ENCODE measurements around the gene ALX4.

The ALX4 gene

DNA sequence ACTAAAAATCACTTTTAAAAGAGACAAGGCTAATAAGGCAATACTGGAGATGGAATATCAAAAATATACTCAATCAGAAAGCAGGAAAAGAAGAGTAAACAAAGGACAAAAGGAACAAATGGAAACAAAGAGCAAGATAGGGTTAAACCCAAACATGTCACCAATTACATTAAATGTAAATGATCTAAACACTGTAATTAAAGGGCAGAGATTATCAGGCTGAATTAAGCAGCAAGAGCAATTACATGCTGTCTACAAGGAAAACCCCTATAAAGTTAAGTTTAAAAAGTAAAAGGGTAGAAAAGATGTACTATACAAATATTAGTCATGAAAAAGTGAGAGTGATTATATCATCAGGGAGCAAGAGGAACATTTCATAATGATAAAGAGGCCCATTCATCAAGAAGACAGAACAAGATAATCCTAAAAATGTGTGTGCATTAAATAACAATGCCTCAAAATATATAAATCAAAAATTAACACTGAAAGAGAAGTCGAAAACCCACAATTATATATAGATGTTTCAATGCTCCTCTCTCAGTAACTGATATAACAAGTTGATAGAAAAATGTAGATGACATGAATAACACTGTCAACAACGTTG lies 56.8 kb downstream of the ALX4 start:
- DNase-seq (ENCODE audit: insufficient read length, low spot score) (no peak), FAIRE-seq (no peak)

DNA sequence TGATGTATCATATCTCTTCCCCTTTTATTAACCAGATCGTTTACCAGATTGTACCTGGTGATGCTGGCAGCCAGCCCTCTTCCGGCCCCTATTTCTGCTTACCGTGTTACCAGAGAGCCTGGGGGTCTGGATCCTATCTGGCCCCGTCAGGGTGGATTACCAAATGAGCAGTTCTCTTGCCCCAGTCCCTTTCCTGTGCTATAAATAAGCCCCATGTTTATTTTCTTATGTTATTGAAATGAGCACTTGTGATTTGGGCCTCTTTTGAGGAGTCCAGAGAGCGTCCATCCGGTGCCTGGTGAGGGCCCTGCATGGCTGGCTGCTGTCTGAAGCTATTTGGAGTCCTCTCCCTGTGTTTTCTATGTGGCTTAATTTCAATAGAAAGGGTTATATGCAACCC lies 59.5 kb downstream of the ALX4 start:
- DNase-seq (ENCODE audit: insufficient read length, low spot score) (no peak), FAIRE-seq (no peak)

DNA sequence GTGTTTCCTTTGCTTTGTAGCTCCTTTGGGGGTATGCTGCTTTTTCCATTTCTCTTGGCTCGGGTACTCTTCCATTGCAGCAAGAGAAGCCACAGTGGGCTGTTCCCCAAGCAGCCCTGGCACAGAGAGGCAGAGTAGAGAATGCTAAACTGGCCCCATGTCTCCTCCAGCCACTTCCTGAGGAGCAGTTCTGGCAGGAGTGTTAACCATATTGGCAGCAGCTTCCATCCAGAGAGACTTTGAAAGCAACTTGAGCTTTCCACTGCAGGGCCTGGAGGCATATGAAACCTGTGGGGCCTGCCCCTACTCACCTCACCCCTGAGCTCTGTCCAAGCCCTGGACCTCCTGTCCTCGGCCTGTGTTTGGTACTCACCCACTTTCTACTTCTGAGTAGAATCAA lies 61.8 kb downstream of the ALX4 start:
- no peak for FAIRE-seq

DNA sequence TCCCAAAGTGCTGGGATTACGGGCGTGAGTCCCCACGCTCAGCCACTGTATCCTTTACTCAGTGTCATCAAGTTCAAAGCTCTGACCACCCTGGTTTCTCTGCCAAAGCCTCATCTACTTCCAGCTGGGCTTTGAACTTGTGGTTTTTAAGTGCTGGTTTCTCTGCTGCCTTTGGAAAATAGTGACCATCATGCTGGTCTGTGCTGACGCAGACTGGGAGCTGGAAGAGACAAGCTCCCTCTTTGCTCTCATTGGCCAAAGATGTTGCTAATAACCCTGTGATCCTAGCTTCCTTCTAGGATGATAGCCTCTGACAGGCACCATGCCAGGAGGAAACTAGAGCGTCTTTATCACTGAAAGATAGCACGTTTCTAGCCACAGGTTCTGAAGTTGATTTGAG lies 62.4 kb downstream of the ALX4 start:
- FAIRE-seq (no peak), DNase-seq (ENCODE audit: insufficient read length, low spot score) (no peak)

More for the DNA sequence above, 61.8 kb downstream of the ALX4 start:
- DNase-seq (ENCODE audit: insufficient read length, low spot score): no peak

DNA sequence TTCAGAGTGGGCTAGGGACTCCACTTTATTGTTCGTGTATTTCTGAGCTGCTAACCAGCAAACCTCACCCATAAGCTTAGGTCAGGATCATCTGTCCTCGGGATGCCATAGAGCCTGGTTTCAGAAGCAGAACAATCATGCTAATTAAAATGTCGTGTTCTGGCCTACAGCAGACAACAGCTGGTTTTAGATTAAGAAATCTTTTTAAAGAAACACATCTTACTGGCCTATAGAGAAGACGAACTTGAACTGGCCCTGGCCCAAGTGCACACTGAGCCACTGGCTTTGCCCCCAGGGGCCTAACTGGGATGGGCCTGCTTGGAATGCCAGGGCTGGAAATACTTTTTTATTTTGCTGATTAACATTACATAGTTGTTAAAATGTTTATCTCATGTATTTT lies 63.2 kb downstream of the ALX4 start:
- FAIRE-seq (no peak), DNase-seq (ENCODE audit: insufficient read length, low spot score) (no peak)

DNA sequence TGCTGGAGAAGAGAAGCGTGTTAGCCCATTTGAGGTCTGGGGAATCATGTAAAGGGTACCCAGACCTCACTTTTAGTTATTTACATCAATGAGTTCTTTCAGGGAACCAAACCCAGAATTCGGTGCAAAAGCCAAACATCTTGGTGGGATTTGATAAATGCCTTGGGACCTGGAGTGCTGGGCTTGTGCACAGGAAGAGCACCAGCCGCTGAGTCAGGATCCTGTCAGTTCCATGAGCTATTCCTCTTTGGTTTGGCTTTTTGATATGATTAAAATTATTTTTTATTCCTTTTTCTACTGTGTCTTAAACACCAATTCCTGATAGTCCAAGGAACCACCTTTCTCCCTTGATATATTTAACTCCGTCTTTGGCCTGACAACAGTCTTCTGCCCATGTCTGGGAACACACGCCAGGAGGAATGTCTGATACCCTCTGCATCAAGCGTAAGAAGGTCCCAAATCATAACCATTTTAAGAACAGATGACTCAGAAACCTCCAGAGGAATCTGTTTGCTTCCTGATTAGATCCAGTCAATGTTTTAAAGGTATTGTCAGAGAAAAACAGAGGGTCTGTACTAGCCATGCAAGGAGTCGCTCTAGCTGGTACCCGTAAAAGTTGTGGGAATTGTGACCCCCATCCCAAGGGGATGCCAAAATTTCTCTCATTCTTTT lies 65.2 kb downstream of the ALX4 start:
- FAIRE-seq (no peak), DNase-seq (ENCODE audit: insufficient read length, low spot score) (no peak)

DNA sequence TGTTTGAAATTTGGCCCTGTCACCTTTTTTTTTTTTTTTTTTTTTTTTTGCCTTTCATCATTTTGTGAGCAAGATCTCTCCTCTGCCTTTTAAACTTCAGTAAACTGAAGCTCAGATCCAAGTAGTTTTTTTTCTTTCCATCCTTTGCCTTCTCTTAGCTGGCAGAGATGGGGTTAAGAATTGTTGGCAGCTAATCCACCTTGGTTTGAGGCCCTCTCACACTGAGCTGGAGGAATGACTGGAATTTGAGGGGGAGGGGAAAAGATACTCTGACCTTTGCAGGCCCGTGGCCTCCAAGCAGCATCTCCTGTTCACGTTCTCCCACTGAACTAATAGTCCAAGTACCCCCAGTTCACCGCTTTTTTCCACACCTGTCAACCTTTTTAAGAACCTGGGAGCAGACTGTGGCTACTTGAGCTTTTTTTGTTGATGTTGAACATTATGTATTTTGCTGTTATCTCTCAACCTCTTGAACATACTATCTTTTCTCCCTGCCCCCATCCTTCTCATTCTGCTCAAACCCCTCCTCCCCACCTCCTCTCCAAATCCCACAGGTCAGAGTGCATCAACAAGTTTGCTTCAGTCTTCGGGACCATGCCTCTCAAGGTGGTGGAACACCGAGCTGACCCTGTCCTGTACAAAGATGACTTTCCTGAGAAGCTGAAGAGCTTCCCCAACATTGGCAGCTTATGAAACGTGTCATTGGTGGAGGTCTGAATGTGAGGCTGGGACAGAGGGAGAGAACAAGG lies 66.2 kb downstream of the ALX4 start:
- DNase-seq (ENCODE audit: insufficient read length, low spot score) (no peak), FAIRE-seq (no peak)

DNA sequence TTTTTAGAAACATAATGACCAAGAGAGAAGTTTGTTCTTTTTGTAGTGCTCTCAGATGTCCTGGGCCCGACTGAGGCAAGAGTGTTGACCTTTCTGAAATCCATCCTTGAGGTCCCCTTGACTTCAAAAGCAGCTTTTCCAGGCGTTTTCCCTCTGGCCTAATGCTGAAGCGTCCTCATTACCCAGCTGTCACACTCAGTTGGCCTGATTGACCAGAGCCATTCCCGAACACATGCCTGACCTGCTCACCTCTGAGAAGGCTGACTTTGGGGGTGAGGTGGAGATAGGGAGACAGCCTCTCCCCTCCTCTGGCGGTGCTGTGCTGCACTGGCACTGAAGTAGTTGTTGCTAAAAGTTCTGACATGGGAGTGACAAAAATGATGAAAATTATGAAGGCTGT lies 66.9 kb downstream of the ALX4 start:
- FAIRE-seq (no peak), DNase-seq (ENCODE audit: insufficient read length, low spot score) (no peak)

DNA sequence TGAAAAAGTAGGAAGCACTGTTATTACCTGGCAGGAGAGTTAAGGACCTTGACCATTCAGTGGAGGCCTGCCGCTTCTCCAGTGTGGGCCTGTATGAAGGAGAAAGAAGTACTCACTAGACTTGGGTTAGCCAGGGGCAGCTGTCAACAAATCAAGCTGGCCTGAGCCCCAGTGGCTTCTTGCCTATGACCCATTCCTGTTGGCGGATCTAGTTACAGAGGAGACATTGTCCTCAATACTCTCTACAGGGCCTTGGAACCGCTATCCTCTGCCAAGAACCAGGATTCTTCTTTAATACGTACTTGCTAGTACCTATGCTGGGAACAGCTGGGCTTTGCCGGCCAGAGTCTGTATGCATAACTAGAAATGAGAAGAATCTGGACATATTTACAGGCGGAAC lies 68.1 kb downstream of the ALX4 start:
- FAIRE-seq: no peak

DNA sequence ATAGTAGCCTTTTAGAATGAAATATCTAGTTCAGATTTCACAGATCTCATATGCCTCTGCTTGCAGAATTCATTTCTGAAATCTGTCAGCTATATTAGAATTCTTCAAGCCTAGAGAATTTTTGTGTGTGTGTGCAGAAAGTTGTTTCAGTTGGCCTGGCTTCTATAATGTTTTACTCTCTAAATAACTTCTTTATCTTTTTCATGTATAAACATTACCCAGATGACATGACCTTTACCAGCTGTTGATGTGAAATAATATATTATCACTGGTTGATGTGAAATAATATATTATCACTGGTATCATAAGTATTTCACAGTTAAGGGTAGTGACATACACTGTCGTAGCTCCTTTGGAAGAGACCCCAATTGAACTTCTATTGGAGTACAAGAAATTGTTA lies 72.8 kb downstream of the ALX4 start:
- DNase-seq (ENCODE audit: insufficient read length, low spot score): no peak
- no peak for FAIRE-seq

More for the DNA sequence above, 68.1 kb downstream of the ALX4 start:
- DNase-seq (ENCODE audit: insufficient read length, low spot score): no peak

DNA sequence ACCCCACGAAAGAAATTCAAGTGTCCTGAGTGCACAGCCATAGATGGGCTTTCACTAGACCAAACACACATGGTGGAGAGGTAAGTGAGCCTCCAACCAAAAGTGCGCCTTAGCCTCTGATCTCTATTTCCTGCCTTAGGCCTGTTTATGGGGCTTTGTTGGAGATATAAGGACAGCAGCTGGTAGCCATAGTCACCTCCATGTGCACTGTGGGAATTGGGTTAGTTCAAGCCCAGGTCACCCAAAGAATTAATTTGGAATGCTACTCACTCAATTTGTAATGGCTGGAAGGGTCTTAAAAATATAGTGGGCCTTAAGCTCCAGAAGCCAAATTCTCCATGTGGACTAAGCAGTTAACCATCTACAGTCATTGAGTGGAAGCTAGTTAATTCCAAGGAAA lies 73.6 kb downstream of the ALX4 start:
- DNase-seq (ENCODE audit: insufficient read length, low spot score) (no peak), FAIRE-seq (no peak)

DNA sequence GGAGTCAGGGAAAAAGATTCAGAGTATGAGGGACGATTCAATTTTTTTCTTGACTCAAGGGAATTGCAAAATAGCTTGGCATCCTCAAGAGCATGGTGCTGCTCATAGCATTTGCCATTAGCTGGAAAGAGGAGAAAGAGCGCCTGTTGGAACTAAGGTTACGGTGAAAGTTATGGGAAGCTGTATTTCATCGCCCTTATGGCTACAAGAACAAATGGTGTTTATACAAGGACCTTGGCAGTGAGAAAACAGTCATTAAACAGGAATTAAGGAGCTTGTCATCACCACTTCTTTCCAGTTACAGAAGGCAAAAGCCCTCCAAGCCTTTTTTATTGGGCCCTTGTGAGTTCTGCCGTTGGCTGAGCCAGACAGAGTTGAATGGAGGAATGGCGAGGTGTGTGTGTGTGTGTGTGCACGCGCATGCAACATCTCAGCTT lies 74.2 kb downstream of the ALX4 start:
- DNase-seq (ENCODE audit: insufficient read length, low spot score): no peak

DNA sequence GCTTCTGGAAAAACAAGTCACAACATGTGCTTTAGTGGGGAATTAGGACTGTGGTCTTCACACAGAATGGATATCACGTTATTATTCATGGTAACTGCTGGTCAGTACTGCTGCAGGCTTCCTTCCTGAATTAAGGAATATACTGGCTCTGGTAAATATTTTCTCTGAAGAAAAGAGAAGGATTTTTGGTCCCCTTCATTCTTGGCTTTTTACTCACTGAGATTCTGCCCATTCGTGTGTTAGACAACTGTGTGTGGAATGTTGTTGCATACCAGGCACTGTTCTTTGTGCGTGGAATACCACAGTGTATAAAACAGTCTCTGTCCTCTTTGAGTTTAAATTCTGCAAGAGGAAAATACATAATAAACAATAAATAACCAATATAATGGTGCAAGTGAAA lies 80.3 kb downstream of the ALX4 start:
- DNase-seq (ENCODE audit: insufficient read length, low spot score) (no peak), FAIRE-seq (no peak)

More for the DNA sequence above, 74.2 kb downstream of the ALX4 start:
- FAIRE-seq: no peak

DNA sequence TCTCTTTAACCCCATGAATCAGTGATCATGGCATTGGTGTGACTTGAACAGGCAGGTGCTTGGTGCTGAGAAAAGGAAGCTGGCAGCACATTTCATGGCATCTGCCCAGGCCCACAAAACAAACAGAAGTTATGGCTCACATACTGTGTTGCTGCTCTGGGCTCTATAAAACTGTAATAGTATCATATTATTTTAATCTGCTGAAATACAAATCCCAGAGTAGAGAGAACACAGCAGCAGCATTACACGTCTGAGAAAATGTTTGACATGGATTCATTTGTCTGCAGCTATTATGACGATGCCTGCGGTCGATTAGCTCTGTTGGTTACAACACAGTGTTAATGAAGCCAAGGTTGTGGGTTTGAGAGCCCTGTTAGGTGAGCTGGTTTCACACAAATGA lies 80.8 kb downstream of the ALX4 start:
- FAIRE-seq: no peak
- DNase-seq (ENCODE audit: insufficient read length, low spot score): no peak

DNA sequence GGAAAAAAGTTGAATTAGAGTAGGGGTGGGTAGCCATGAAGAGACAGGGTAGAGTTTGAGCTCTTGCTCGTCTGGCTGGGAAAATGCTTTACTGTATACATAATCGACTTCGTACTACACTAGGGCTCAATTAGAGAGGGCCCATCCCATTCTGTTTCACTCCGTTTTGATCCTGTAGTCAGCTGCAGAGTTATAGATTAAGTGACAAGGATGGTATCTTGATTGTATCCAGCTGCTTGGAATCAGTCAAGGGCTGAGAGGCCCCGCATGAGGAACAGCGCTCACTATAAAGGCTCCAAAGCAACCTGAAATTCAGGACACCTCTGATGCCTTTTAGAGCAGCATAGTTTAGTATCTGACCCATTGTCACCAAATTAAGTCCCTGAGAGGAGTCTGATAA lies 81.6 kb downstream of the ALX4 start:
- FAIRE-seq: no peak
- DNase-seq (ENCODE audit: insufficient read length, low spot score): no peak

DNA sequence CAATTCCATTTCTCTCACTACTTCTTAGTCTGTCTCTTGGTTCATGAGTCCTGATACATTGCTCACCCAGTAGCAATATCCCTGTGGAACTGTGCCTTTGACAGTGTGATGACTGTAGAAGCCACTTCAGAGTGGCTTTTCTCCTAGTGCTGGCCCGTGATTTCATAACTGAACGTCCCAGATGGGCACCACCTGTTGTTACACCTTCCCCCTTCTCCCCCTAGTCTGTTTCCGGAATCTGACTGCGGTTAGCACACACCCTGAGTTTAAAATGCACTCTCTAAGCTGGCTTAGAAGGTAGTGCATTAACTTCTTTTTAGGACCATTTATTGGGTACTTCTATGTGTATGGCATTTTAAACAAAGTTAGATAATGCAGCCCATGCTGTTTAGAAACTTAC lies 83.0 kb downstream of the ALX4 start:
- no peak for DNase-seq (ENCODE audit: insufficient read length, low spot score)
- no peak for FAIRE-seq

DNA sequence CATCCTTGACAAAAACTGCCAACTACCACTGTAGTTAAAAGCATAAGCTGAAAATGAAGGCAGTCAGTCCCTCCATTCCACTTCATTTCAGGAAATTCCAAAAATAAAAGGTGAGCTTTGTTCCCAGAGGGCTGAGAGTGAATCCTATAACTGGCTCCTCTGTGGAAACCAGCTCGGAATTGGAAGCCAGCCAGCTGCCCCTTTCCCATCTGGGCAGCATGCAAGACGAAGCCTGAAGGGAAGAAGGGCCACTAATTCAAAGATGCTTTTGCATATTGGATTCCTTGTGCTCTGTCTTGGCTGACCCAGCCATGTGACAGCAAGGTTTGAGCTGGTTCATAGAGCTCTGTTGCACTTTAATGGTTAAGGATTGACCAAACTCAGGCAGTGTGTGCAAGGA lies 83.4 kb downstream of the ALX4 start:
- DNase-seq (ENCODE audit: insufficient read length, low spot score) (no peak), FAIRE-seq (no peak)

DNA sequence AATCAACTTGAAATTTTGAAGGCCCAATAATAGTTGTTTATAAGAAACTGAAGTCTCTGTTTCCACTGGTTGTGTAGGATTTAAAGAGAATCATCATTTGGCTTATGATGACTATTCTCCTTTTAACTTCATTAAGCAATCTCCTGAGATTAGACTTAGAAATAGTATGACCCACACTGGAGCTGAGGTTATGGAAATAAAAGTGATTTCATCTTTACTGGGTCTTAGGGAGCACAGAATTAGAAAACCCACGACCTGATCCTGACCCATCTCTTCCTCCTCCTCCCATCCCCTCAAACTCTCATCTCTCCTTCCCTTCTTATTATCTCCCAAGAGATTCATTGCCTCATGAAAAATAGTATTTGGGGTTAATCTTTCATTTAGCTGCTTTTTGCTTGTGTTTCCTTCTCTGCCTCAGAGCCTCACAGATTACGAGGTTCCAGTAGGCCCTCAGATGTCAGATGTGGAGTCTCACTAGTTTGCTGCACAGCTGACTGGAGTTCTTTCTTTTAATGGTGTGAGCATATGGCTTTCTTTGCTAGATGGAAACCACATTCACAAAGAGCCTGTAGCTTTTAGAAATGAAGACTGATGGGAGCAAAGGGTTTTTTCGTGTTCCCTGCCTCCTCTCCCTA lies 85.0 kb downstream of the ALX4 start:
- FAIRE-seq (no peak), DNase-seq (ENCODE audit: insufficient read length, low spot score) (no peak)

DNA sequence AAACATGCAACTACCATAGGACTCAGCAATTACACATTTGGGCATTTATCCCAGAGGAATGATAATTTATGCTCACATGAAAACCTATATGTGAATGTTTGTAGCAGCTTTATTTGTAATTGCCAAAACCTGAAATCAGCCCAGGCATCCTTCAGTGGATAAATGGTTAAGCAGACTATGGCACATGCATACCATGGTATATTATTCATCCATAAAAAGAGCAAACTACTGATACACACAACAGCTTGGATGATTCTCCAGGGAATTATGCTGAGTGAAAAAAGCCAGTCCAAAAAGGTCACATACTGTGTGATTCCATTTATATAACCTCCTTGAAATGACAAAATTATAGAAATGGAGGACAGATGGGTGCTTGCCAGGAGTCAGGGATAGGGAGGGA lies 86.7 kb downstream of the ALX4 start:
- DNase-seq (ENCODE audit: insufficient read length, low spot score) (no peak), FAIRE-seq (no peak)

DNA sequence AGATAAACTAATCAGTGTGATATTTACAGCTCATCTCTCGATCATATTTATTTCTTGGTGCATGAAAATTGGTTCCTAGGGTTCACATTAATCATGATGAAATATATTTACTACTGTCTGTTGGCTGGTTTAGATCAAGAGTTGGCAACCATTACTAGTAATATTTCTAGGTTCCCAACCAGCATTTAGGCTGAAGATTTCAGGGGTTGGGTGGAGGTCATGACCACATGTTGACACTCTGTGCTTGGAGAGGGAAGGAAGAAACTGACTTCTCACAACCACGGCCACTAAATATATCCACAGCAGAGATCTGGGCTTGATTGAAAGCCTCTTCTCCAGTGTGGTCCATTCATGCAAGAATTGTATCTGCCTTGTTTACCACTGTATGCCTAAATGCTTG lies 87.9 kb downstream of the ALX4 start:
- no peak for DNase-seq (ENCODE audit: insufficient read length, low spot score)
- FAIRE-seq: no peak

DNA sequence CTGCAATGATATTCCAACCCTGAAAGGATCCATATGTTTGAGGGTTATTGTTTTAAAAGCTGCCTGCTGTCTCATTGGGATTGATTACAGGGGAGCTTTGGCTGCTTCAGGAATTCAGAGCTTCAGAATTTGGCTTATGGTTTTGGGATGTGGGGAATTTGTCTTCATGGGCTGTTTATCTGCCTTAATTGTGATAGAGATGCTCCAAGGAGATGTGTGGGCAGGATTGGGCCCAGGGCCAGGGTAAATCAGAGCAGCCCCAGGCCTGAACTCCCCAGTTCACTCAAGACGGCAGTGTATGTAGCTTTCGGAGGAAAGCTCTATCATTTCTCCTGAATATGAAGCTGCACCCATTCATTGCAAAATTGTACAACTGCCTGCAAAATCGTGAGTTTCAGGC lies 88.5 kb downstream of the ALX4 start:
- FAIRE-seq: no peak

More for the DNA sequence above, 88.5 kb downstream of the ALX4 start:
- DNase-seq (ENCODE audit: insufficient read length, low spot score): no peak

All from GM19239 (cell line).